ENCODE measurements around the gene FBXO27.

DNA sequence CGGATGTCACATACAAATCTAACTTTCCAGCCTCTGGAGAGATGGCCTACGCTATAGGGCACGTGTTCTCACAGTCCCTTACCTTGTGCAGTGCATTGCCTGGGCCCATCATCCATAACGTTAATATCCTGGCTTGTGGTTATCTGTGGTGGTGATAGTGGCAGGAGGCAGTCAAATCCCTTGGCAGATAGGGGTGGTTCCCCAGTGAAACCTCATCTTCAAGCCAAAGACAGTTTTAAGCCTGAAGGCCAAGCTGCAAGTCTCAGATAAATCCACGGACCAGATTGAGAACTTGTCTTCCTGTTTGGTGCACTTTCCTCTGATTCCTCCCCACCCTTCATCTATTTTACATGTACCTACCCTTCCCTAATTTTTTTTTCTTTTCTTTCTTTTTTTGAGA lies 52.5 kb downstream of the FBXO27 start:
- TF ChIP-seq, protein P1, sequence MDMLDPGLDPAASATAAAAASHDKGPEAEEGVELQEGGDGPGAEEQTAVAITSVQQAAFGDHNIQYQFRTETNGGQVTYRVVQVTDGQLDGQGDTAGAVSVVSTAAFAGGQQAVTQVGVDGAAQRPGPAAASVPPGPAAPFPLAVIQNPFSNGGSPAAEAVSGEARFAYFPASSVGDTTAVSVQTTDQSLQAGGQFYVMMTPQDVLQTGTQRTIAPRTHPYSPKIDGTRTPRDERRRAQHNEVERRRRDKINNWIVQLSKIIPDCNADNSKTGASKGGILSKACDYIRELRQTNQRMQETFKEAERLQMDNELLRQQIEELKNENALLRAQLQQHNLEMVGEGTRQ (IDR thresholded peaks at IDR 0.05; ENCODE audit: low read length): no peak
- TF ChIP-seq, protein P2, sequence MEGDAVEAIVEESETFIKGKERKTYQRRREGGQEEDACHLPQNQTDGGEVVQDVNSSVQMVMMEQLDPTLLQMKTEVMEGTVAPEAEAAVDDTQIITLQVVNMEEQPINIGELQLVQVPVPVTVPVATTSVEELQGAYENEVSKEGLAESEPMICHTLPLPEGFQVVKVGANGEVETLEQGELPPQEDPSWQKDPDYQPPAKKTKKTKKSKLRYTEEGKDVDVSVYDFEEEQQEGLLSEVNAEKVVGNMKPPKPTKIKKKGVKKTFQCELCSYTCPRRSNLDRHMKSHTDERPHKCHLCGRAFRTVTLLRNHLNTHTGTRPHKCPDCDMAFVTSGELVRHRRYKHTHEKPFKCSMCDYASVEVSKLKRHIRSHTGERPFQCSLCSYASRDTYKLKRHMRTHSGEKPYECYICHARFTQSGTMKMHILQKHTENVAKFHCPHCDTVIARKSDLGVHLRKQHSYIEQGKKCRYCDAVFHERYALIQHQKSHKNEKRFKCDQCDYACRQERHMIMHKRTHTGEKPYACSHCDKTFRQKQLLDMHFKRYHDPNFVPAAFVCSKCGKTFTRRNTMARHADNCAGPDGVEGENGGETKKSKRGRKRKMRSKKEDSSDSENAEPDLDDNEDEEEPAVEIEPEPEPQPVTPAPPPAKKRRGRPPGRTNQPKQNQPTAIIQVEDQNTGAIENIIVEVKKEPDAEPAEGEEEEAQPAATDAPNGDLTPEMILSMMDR (IDR thresholded peaks at IDR 0.05; ENCODE audit: control extremely low read depth in 1 of 3, insufficient read depth in 1 of 3, low read depth in 1 of 3, low read length in 3 of 3): no peak
- TF ChIP-seq, protein P3, sequence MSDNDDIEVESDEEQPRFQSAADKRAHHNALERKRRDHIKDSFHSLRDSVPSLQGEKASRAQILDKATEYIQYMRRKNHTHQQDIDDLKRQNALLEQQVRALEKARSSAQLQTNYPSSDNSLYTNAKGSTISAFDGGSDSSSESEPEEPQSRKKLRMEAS (IDR thresholded peaks at IDR 0.05): no peak
- TF ChIP-seq ZNF274 (IDR thresholded peaks at IDR 0.05; ENCODE audit: borderline replicate concordance, extremely low read depth, low read length) (no peak), PHF8 (conservative IDR thresholded peaks at IDR 0.05; ENCODE audit: low read depth, low read length) (no peak), KDM1A (IDR thresholded peaks at IDR 0.05; ENCODE audit: borderline replicate concordance, low read length) (no peak), POLR2AphosphoS5 (IDR thresholded peaks at IDR 0.05; ENCODE audit: low read depth, low read length) (no peak)

Measured in H1 (cell line).